Neural cell (in vitro differentiated cells): ENCODE results near the gene EML6. TPM values are rescaled to one million over a fixed set of nuclear protein-coding genes. Genes with fewer than 3 reads are reported as not detected.

ENCODE experiments used
- H2AFZ ChIP-seq: fragments of 200-600, 300-800 bp; sonication (generic), shearing (Covaris generic); 2 replicates; pipeline ENCODE4 v1.6.0; 2014; ENCODE audit warnings: low read depth, mild to moderate bottlenecking, antibody characterized with exemption, low read length, moderate library complexity
- H3F3A ChIP-seq: fragments of 200-600 bp; shearing (Covaris generic); 2 replicates; pipeline ENCODE4 v1.6.1; 2016; ENCODE audit warnings: mild to moderate bottlenecking, moderate library complexity, mixed read lengths, antibody characterized with exemption, low read length; ENCODE audit not compliant: insufficient read depth, poor library complexity, severe bottlenecking
- H3K27ac ChIP-seq: fragments of 200-600, 300-800 bp; sonication (generic), shearing (Covaris generic); 2 replicates; pipeline ENCODE4 v1.5.1; 2014; ENCODE audit warnings: mild to moderate bottlenecking, low read length, moderate library complexity
- H3K27me3 ChIP-seq: fragments of 300-800, 200-600 bp; sonication (generic), shearing (Covaris generic); 2 replicates; pipeline ENCODE4 v1.6.0; 2014; ENCODE audit warnings: mild to moderate bottlenecking, low read depth, low read length, moderate library complexity; ENCODE audit not compliant: insufficient read depth
- H3K36me3 ChIP-seq: fragments of 300-800, 200-600 bp; sonication (generic), shearing (Covaris generic); 2 replicates; pipeline ENCODE4 v1.5.1; 2014; ENCODE audit warnings: mild to moderate bottlenecking, antibody characterized with exemption, low read length, moderate library complexity; ENCODE audit not compliant: insufficient read depth
- H3K4me2 ChIP-seq: fragments of 300-800, 200-600 bp; sonication (generic), shearing (Covaris generic); 2 replicates; pipeline ENCODE4 v1.6.0; 2014; ENCODE audit warnings: mild to moderate bottlenecking, low read length
- H3K4me3 ChIP-seq: fragments of 300-800, 200-600 bp; sonication (generic), shearing (Covaris generic); 2 replicates; pipeline ENCODE4 v1.5.1; 2014; ENCODE audit warnings: mild to moderate bottlenecking, low read length, moderate library complexity
- H3K79me2 ChIP-seq: fragments of 200-600 bp; shearing (Covaris generic); replicated peaks from 2 replicates; pipeline ENCODE4 v1.6.0; 2014; ENCODE audit warnings: mild to moderate bottlenecking, low read length, moderate library complexity; ENCODE audit not compliant: insufficient read depth
- H3K9ac ChIP-seq: fragments of 300-800, 200-600 bp; sonication (generic), shearing (Covaris generic); 2 replicates; pipeline ENCODE4 v1.6.1; 2016; ENCODE audit warnings: mild to moderate bottlenecking, low read length, mixed read lengths
- H3K9me2 ChIP-seq: fragments of 200-600 bp; shearing (Covaris generic); 2 replicates; pipeline ENCODE4 v1.6.1; 2016; ENCODE audit warnings: mild to moderate bottlenecking, low read length, mixed read lengths; ENCODE audit not compliant: insufficient read depth
- H3K9me3 ChIP-seq: fragments of 200-600, 300-800 bp; sonication (generic), shearing (Covaris generic); 2 replicates; pipeline ENCODE4 v1.6.1; 2016; ENCODE audit warnings: mild to moderate bottlenecking, mixed run types, low read length, moderate library complexity, mixed read lengths
- H4K20me1 ChIP-seq: fragments of 200-600 bp; shearing (Covaris generic); 2 replicates; pipeline ENCODE4 v1.6.1; 2016; ENCODE audit warnings: mild to moderate bottlenecking, mixed run types; ENCODE audit not compliant: insufficient read depth
- EP300 ChIP-seq: fragments of 450-650 bp; conservative IDR thresholded peaks from 2 replicates; pipeline ENCODE4 v1.6.1; 2014; ENCODE audit warnings: antibody characterized with exemption, mild to moderate bottlenecking, moderate library complexity; ENCODE audit not compliant: poor library complexity, severe bottlenecking
- EZH2 ChIP-seq: fragments of 200-600, 300-800 bp; shearing (Covaris generic), sonication (generic); IDR thresholded peaks from 2 replicates; pipeline ENCODE4 v1.6.1; 2014; ENCODE audit warnings: antibody characterized with exemption, low read length, borderline replicate concordance, mild to moderate bottlenecking; ENCODE audit not compliant: insufficient read depth, poor library complexity, severe bottlenecking
- MXI1 ChIP-seq: fragments of 450-650 bp; conservative IDR thresholded peaks from 2 replicates; pipeline ENCODE4 v1.6.1; 2014; ENCODE audit warnings: antibody characterized with exemption, mild to moderate bottlenecking; ENCODE audit not compliant: poor library complexity, severe bottlenecking
- POLR2AphosphoS5 ChIP-seq: IDR thresholded peaks from 2 replicates; pipeline ENCODE4 v1.6.1; 2012
- RAD21 ChIP-seq: fragments of 450-650 bp; conservative IDR thresholded peaks from 2 replicates; pipeline ENCODE4 v1.6.1; 2014; ENCODE audit warnings: antibody characterized with exemption, mild to moderate bottlenecking, moderate library complexity
- SMC3 ChIP-seq: fragments of 450-650 bp; conservative IDR thresholded peaks from 2 replicates; pipeline ENCODE4 v1.6.1; 2014; ENCODE audit warnings: antibody characterized with exemption, mild to moderate bottlenecking, moderate library complexity; ENCODE audit not compliant: poor library complexity
- TAF1 ChIP-seq: IDR thresholded peaks from 2 replicates; pipeline ENCODE4 v1.6.1; 2012; ENCODE audit warnings: low read depth
- polyA plus RNA-seq: library from polyadenylated mRNA; depleted of rRNA; stranded (reverse); fragments of >200 nt; gene quantifications from 2 replicates; pipeline ENCODE4 v1.2.3, GENCODE V29; 2014
- TF ChIP-seq, protein P1 (sequence below): IDR thresholded peaks from 2 replicates; pipeline ENCODE4 v1.6.1; 2012; ENCODE audit warnings: borderline replicate concordance
- TF ChIP-seq, protein P2 (sequence below): fragments of 450-650 bp; IDR thresholded peaks from 2 replicates; pipeline ENCODE4 v1.5.1; 2014; ENCODE audit warnings: antibody characterized with exemption, mild to moderate bottlenecking, moderate library complexity; ENCODE audit not compliant: poor library complexity, severe bottlenecking

Gene EML6
- polyA plus RNA-seq, 1 donor from 2014 or later = 13.4 TPM

DNA sequence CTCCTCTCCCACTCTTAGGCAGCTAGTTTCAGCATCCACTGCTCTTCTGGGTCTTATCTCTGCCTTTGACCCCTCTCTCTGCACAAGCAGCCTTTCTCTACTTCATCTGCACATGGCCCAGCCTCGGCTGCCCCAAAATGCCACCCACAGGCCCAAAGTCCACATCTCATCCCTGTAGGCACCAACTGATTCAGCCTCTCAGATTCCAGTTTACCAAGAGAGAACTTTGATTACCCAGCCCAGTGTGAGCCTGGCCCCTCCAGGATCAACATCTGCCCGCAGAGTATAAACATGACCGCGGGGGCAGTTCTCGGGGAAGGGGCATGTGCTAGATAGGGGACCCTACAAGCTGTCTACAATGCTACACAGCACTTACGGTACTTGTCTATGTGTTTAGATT is 185.1 kb downstream of the EML6 start:
- no peaks in the 10 kb centered on the region for H3K9me2 ChIP-seq
- no peaks in the 10 kb centered on the region for H3K27me3 ChIP-seq
- no peak overlapping the region for H3K4me2 ChIP-seq
- no peaks in the 10 kb centered on the region for H3K36me3 ChIP-seq
- H3K9ac ChIP-seq = no peak overlapping the region
- no peak overlapping the region for H2AFZ ChIP-seq
- TF ChIP-seq POLR2AphosphoS5 (no peak), TAF1 (no peak), SMC3 (no peak), MXI1 (no peak), EZH2 (no peak), RAD21 (no peak), EP300 (no peak)
- TF ChIP-seq, protein P1, sequence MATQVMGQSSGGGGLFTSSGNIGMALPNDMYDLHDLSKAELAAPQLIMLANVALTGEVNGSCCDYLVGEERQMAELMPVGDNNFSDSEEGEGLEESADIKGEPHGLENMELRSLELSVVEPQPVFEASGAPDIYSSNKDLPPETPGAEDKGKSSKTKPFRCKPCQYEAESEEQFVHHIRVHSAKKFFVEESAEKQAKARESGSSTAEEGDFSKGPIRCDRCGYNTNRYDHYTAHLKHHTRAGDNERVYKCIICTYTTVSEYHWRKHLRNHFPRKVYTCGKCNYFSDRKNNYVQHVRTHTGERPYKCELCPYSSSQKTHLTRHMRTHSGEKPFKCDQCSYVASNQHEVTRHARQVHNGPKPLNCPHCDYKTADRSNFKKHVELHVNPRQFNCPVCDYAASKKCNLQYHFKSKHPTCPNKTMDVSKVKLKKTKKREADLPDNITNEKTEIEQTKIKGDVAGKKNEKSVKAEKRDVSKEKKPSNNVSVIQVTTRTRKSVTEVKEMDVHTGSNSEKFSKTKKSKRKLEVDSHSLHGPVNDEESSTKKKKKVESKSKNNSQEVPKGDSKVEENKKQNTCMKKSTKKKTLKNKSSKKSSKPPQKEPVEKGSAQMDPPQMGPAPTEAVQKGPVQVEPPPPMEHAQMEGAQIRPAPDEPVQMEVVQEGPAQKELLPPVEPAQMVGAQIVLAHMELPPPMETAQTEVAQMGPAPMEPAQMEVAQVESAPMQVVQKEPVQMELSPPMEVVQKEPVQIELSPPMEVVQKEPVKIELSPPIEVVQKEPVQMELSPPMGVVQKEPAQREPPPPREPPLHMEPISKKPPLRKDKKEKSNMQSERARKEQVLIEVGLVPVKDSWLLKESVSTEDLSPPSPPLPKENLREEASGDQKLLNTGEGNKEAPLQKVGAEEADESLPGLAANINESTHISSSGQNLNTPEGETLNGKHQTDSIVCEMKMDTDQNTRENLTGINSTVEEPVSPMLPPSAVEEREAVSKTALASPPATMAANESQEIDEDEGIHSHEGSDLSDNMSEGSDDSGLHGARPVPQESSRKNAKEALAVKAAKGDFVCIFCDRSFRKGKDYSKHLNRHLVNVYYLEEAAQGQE = no peak
- TF ChIP-seq, protein P2, sequence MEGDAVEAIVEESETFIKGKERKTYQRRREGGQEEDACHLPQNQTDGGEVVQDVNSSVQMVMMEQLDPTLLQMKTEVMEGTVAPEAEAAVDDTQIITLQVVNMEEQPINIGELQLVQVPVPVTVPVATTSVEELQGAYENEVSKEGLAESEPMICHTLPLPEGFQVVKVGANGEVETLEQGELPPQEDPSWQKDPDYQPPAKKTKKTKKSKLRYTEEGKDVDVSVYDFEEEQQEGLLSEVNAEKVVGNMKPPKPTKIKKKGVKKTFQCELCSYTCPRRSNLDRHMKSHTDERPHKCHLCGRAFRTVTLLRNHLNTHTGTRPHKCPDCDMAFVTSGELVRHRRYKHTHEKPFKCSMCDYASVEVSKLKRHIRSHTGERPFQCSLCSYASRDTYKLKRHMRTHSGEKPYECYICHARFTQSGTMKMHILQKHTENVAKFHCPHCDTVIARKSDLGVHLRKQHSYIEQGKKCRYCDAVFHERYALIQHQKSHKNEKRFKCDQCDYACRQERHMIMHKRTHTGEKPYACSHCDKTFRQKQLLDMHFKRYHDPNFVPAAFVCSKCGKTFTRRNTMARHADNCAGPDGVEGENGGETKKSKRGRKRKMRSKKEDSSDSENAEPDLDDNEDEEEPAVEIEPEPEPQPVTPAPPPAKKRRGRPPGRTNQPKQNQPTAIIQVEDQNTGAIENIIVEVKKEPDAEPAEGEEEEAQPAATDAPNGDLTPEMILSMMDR = no peak
- no peak overlapping the region for H3K27ac ChIP-seq
- H3K9me3 ChIP-seq = no peaks in the 10 kb centered on the region
- no peaks in the 10 kb centered on the region for H3K79me2 ChIP-seq
- H4K20me1 ChIP-seq = no peaks in the 10 kb centered on the region
- no peaks in the 10 kb centered on the region for H3F3A ChIP-seq
- no peak overlapping the region for H3K4me3 ChIP-seq

DNA sequence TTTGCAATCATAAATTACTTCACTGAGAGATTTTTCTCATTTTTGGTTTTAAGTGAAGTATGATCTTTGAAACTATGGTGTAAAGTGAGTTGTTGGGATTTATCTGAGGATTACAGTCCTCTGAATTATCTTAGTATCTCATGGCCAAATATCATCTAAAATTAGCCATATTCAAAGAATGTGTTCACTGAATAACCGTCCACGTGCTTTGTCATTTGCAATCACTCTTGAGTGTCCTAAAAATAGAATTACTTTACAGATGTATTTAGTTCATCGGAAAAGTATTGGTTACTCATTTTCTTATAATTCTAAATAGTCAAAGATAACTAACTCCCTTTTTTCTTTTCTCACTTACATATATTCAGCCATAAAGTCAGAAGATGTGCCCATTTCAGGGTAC is 185.5 kb downstream of the EML6 start:
- Histone ChIP-seq H3K79me2 (no peaks in the 10 kb centered on the region), H3K27ac (no peak overlapping the region), H3K4me2 (no peak overlapping the region), H4K20me1 (no peaks in the 10 kb centered on the region), H3K4me3 (no peak overlapping the region), H3K27me3 (no peaks in the 10 kb centered on the region), H2AFZ (no peak overlapping the region), H3K36me3 (no peaks in the 10 kb centered on the region), H3K9me3 (no peaks in the 10 kb centered on the region), H3F3A (no peaks in the 10 kb centered on the region), H3K9ac (no peak overlapping the region), H3K9me2 (no peaks in the 10 kb centered on the region)
- no peak for TF ChIP-seq RAD21
- TF ChIP-seq MXI1 = no peak
- no peak for TF ChIP-seq SMC3
- TF ChIP-seq POLR2AphosphoS5 = no peak
- TF ChIP-seq, protein P1 = no peak
- TF ChIP-seq, protein P2 = no peak
- no peak for TF ChIP-seq EZH2
- no peak for TF ChIP-seq EP300
- TF ChIP-seq TAF1 = no peak
